Measurements from ENCODE around the gene ANKRD65.

GRCh38 chr1:1411626-1412025, 9.4 kb downstream of the ANKRD65 start:
- TF ChIP-seq POLR2AphosphoS5 (IDR thresholded peaks at IDR 0.05; ENCODE audit: borderline replicate concordance, low read depth, low read length) (peak; percentile 31; the same call in 1 of the 2 replicates), EZH2 (IDR thresholded peaks at IDR 0.05) (no peak)
